PFSK-1 (cell line): Measurements from ENCODE around the gene SNCAIP.

Experiments
- FOXP2 ChIP-seq: optimal IDR thresholded peaks from 2 replicates; pipeline ENCODE3; 2011; ENCODE audit warnings: borderline replicate concordance, control low read depth, inconsistent platforms; ENCODE audit not compliant: insufficient read depth; ENCODE audit errors: extremely low read length, extremely low read depth
- POLR2AphosphoS5 ChIP-seq: IDR thresholded peaks from 2 replicates; pipeline ENCODE4 v1.6.1; 2012; ENCODE audit warnings: low read depth, mild to moderate bottlenecking, control low read depth, low read length, moderate library complexity
- SIN3A ChIP-seq: IDR thresholded peaks from 2 replicates; pipeline ENCODE4 v1.6.1; 2012; ENCODE audit warnings: mild to moderate bottlenecking, low read length, moderate library complexity, borderline replicate concordance; ENCODE audit not compliant: insufficient read depth
- TAF1 ChIP-seq: IDR thresholded peaks from 2 replicates; pipeline ENCODE4 v1.6.1; 2012; ENCODE audit warnings: low read length, control low read depth, borderline replicate concordance; ENCODE audit not compliant: insufficient read depth
- TF ChIP-seq, protein P1 (sequence below), 2 experiments: IDR thresholded peaks; 2 replicates each; pipeline versions ENCODE4 v1.6.1 to v1.8.0; 2011 to 2012; ENCODE audit warnings: low read depth in 2 of 2, low read length in 2 of 2, control low read depth in 1 of 2, inconsistent platforms in 1 of 2, mild to moderate bottlenecking in 1 of 2, moderate library complexity in 1 of 2; ENCODE audit not compliant: insufficient read depth in 1 of 2

Gene SNCAIP

DNA sequence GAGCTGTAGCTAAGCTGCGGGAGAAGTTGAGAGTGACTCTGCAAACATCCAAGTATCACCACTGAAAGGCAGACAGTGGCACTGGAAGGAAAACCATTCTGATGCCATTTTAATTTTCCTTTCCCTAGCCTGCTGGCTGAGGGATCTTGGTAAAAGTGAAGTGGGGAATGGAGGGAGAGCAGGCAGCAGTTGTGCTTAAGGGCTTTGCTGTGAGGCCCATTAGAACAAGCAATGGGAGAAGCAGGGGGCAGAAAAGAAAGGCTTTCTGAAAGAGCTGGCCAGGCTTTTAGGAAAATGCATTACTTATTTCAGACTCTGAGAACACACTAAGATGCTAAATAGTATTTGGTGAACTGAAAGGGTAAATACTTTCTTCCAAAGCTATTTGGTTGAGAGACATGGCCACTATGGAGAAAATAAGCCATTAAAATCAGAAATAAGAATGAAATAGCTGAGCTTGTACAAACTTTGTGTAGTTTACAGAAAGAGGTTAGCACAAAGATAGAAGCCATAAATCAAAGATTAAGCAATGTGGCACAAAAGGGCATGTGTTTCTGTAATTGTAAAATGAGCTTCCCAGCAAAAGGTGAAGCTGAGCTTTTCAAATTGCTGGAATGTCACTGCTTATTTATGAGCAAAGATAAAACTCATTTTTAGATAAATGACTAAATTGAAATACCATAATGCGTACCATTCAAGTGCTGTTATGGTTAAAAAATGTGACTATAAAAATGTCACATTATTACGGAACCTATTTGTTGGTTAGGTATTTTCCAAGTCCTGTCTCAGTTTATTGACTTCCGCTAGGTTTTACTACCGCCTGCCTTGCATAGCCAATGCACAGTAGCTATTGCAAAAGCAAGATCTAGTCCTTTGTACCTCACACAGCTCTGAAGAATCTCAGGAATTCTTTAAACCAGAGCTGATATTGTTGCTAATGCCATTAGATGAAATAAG is 20.8 kb downstream of the SNCAIP start:
- TF ChIP-seq POLR2AphosphoS5 (no peak), SIN3A (no peak)

DNA sequence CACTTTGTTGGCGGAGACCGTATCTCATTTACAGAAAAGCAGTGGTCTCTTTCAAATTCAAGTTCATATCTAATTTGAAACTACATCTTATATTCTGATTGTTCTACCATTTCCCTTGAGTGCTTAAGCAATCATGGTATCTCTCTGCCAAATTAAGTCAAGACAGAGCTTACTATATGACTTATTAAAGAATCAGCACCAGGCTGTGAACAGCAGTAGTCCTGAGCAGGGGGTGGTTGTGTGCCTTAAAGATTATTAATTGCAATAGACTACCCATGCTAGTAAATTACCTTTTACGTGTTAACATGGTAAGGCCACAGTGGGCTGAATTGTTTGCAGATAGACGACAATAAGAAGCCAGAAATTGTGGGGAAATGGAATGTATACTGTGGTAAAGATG is 21.5 kb downstream of the SNCAIP start:
- TF ChIP-seq, protein P1, sequence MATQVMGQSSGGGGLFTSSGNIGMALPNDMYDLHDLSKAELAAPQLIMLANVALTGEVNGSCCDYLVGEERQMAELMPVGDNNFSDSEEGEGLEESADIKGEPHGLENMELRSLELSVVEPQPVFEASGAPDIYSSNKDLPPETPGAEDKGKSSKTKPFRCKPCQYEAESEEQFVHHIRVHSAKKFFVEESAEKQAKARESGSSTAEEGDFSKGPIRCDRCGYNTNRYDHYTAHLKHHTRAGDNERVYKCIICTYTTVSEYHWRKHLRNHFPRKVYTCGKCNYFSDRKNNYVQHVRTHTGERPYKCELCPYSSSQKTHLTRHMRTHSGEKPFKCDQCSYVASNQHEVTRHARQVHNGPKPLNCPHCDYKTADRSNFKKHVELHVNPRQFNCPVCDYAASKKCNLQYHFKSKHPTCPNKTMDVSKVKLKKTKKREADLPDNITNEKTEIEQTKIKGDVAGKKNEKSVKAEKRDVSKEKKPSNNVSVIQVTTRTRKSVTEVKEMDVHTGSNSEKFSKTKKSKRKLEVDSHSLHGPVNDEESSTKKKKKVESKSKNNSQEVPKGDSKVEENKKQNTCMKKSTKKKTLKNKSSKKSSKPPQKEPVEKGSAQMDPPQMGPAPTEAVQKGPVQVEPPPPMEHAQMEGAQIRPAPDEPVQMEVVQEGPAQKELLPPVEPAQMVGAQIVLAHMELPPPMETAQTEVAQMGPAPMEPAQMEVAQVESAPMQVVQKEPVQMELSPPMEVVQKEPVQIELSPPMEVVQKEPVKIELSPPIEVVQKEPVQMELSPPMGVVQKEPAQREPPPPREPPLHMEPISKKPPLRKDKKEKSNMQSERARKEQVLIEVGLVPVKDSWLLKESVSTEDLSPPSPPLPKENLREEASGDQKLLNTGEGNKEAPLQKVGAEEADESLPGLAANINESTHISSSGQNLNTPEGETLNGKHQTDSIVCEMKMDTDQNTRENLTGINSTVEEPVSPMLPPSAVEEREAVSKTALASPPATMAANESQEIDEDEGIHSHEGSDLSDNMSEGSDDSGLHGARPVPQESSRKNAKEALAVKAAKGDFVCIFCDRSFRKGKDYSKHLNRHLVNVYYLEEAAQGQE (IDR thresholded peaks at IDR 0.05; ENCODE audit: insufficient read depth in 1 of 2, low read depth in 2 of 2, low read length in 2 of 2) = no peak
- TF ChIP-seq SIN3A (no peak), TAF1 (no peak), FOXP2 (no peak), POLR2AphosphoS5 (no peak)

DNA sequence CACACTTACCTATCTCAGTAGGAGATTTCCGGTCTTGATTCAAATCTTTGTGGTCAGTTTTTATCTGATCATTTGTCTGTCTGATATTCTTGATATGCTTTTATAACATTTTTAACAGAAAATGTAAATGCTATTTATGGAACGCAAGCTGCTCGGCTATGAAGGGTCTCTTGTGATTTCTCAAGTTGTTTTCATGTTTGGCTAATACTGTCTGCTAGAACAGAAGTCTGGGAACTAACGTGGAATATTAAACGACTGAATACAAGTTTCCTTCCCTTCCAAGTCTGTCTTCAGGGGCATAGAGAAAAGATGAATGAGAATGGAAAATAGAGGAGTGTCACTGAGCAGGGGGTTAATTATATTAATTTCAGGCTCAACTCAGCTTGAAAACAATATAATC is 27.6 kb downstream of the SNCAIP start:
- TF ChIP-seq SIN3A (no peak), TAF1 (no peak), POLR2AphosphoS5 (no peak), FOXP2 (no peak)
- TF ChIP-seq, protein P1 (IDR thresholded peaks at IDR 0.05; ENCODE audit: insufficient read depth in 1 of 2, low read depth in 2 of 2, low read length in 2 of 2) = no peak

DNA sequence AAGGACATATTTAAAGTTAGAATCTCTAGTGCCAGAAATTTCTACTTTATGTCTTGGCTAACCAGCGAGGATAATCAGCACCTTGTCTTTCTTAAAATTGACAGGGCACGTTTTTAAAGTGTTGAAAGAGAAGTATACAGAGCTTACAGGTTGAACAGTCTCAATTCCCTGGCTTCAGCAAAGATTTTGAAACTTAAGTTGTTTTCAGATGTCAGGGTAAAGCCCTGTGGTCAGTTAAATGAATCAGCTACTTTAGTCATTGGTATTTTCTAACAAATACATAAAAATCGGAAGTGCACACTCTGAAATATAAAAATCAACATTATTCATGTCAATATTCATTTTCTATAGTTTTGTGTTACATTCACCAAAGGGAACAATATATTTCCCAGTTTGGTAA is 29.1 kb downstream of the SNCAIP start:
- TF ChIP-seq, protein P1 (IDR thresholded peaks at IDR 0.05; ENCODE audit: insufficient read depth in 1 of 2, low read depth in 2 of 2, low read length in 2 of 2) = no peak
- TF ChIP-seq SIN3A (no peak), TAF1 (no peak), POLR2AphosphoS5 (no peak)

DNA sequence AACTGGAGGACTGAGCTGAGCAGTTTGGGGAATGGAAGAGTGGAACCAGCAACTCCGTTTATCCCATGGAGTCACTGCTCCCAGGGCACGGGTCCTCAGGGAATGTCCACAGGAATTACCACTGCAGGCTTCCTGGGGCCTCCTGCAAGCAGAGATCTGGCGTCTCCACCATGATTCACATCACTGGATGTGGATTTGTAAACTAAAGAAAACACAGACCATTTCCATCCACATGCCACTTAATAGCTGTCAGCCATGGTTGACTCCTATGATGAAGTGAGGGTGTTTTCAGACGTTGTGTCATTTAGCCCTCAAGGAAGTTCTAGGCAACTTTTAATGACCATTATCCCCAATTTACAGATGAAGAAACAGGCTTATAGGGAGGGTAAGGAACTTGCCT is 30.2 kb downstream of the SNCAIP start:
- TF ChIP-seq FOXP2 (no peak), POLR2AphosphoS5 (no peak), SIN3A (no peak), TAF1 (no peak)
- TF ChIP-seq, protein P1 (IDR thresholded peaks at IDR 0.05; ENCODE audit: insufficient read depth in 1 of 2, low read depth in 2 of 2, low read length in 2 of 2) = no peak
